Measurements from ENCODE around the gene MAPKBP1. TPM values are rescaled to one million over a fixed set of nuclear protein-coding genes. Genes with fewer than 3 reads are reported as not detected.

MAPKBP1 gene
- polyA plus RNA-seq, 1 donor from 2014 or later, result 30.3 TPM

DNA sequence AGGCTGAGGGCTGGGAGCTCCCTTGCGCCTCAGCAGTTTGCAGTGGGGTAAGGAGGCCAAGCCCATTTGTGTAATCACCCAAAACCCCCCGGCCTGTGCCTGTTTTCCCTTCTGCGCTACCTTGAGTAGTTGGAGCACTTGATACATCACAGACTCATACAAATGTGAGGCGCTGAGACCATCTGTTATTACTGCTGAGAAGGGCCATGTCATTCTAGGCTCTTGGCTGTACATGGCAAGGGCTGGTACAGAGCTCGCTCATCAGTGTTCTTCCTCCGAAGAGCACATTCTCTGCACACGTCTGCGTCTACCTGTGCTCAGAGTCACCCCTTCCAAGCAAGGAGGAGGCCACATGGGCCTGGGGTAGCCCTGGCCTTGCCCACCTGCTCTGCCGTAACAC lies 73.7 kb downstream of the MAPKBP1 start:
- H3K4me3 ChIP-seq (ENCODE audit: low read length), result no peak overlapping the region
- no peak overlapping the region for H3K9ac ChIP-seq (ENCODE audit: low read length)
- H3K9me2 ChIP-seq (ENCODE audit: insufficient read depth, low read length), result no peaks in the 10 kb centered on the region
- no peaks in the 10 kb centered on the region for H3K9me3 ChIP-seq (ENCODE audit: low read length)
- TF ChIP-seq RAD21 (conservative IDR thresholded peaks at IDR 0.05) (no peak), TAF1 (IDR thresholded peaks at IDR 0.05; ENCODE audit: low read depth) (no peak), MXI1 (conservative IDR thresholded peaks at IDR 0.05; ENCODE audit: poor library complexity, severe bottlenecking) (no peak), EZH2 (IDR thresholded peaks at IDR 0.05; ENCODE audit: borderline replicate concordance, insufficient read depth, low read length, poor library complexity, severe bottlenecking) (no peak), SMC3 (conservative IDR thresholded peaks at IDR 0.05; ENCODE audit: poor library complexity) (no peak), EP300 (conservative IDR thresholded peaks at IDR 0.05; ENCODE audit: poor library complexity, severe bottlenecking) (no peak)
- TF ChIP-seq, protein P1, sequence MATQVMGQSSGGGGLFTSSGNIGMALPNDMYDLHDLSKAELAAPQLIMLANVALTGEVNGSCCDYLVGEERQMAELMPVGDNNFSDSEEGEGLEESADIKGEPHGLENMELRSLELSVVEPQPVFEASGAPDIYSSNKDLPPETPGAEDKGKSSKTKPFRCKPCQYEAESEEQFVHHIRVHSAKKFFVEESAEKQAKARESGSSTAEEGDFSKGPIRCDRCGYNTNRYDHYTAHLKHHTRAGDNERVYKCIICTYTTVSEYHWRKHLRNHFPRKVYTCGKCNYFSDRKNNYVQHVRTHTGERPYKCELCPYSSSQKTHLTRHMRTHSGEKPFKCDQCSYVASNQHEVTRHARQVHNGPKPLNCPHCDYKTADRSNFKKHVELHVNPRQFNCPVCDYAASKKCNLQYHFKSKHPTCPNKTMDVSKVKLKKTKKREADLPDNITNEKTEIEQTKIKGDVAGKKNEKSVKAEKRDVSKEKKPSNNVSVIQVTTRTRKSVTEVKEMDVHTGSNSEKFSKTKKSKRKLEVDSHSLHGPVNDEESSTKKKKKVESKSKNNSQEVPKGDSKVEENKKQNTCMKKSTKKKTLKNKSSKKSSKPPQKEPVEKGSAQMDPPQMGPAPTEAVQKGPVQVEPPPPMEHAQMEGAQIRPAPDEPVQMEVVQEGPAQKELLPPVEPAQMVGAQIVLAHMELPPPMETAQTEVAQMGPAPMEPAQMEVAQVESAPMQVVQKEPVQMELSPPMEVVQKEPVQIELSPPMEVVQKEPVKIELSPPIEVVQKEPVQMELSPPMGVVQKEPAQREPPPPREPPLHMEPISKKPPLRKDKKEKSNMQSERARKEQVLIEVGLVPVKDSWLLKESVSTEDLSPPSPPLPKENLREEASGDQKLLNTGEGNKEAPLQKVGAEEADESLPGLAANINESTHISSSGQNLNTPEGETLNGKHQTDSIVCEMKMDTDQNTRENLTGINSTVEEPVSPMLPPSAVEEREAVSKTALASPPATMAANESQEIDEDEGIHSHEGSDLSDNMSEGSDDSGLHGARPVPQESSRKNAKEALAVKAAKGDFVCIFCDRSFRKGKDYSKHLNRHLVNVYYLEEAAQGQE (IDR thresholded peaks at IDR 0.05; ENCODE audit: borderline replicate concordance), result no peak
- TF ChIP-seq, protein P2, sequence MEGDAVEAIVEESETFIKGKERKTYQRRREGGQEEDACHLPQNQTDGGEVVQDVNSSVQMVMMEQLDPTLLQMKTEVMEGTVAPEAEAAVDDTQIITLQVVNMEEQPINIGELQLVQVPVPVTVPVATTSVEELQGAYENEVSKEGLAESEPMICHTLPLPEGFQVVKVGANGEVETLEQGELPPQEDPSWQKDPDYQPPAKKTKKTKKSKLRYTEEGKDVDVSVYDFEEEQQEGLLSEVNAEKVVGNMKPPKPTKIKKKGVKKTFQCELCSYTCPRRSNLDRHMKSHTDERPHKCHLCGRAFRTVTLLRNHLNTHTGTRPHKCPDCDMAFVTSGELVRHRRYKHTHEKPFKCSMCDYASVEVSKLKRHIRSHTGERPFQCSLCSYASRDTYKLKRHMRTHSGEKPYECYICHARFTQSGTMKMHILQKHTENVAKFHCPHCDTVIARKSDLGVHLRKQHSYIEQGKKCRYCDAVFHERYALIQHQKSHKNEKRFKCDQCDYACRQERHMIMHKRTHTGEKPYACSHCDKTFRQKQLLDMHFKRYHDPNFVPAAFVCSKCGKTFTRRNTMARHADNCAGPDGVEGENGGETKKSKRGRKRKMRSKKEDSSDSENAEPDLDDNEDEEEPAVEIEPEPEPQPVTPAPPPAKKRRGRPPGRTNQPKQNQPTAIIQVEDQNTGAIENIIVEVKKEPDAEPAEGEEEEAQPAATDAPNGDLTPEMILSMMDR (IDR thresholded peaks at IDR 0.05; ENCODE audit: poor library complexity, severe bottlenecking), result no peak
- no peaks in the 10 kb centered on the region for H4K20me1 ChIP-seq (ENCODE audit: insufficient read depth)
- H3K36me3 ChIP-seq (ENCODE audit: insufficient read depth, low read length), result no peaks in the 10 kb centered on the region
- H3F3A ChIP-seq (ENCODE audit: insufficient read depth, low read length, poor library complexity, severe bottlenecking), result no peaks in the 10 kb centered on the region
- H3K4me2 ChIP-seq (ENCODE audit: low read length), result no peak overlapping the region
- H3K27ac ChIP-seq (ENCODE audit: low read length), result no peak overlapping the region
- H3K27me3 ChIP-seq (ENCODE audit: insufficient read depth, low read depth, low read length), result no peaks in the 10 kb centered on the region
- no peak overlapping the region for H2AFZ ChIP-seq (ENCODE audit: low read depth, low read length)
- H3K79me2 ChIP-seq (replicated peaks; ENCODE audit: insufficient read depth, low read length), result no peaks in the 10 kb centered on the region

DNA sequence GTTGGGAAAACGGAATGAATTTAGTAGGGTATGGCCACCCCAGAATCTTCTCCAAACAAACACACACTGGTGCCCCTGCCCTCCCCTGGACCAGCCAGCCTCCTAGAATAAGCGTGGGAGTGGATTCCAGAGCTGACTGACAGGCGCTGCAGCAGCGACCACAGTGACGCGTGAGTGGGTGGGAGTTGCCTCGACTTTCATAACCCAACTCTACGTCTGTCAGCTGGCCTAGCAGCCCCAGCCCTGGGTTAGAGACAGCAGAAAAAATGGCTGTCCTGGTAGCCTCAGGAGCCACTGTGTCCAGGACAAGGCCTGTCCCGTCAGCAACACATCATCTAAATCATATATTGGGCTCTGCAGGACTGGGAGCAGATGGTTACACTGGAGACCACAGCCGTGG lies 74.3 kb downstream of the MAPKBP1 start:
- no peak overlapping the region for H3K9ac ChIP-seq (ENCODE audit: low read length)
- no peaks in the 10 kb centered on the region for H3F3A ChIP-seq (ENCODE audit: insufficient read depth, low read length, poor library complexity, severe bottlenecking)
- H3K9me2 ChIP-seq (ENCODE audit: insufficient read depth, low read length), result no peaks in the 10 kb centered on the region
- no peak overlapping the region for H2AFZ ChIP-seq (ENCODE audit: low read depth, low read length)
- no peaks in the 10 kb centered on the region for H3K9me3 ChIP-seq (ENCODE audit: low read length)
- H3K27ac ChIP-seq (ENCODE audit: low read length), result no peak overlapping the region
- no peaks in the 10 kb centered on the region for H3K36me3 ChIP-seq (ENCODE audit: insufficient read depth, low read length)
- H3K4me2 ChIP-seq (ENCODE audit: low read length), result no peak overlapping the region
- no peaks in the 10 kb centered on the region for H4K20me1 ChIP-seq (ENCODE audit: insufficient read depth)
- no peaks in the 10 kb centered on the region for H3K79me2 ChIP-seq (replicated peaks; ENCODE audit: insufficient read depth, low read length)
- TF ChIP-seq EZH2 (IDR thresholded peaks at IDR 0.05; ENCODE audit: borderline replicate concordance, insufficient read depth, low read length, poor library complexity, severe bottlenecking), result no peak
- no peak for TF ChIP-seq TAF1 (IDR thresholded peaks at IDR 0.05; ENCODE audit: low read depth)
- TF ChIP-seq EP300 (conservative IDR thresholded peaks at IDR 0.05; ENCODE audit: poor library complexity, severe bottlenecking), result no peak
- TF ChIP-seq MXI1 (conservative IDR thresholded peaks at IDR 0.05; ENCODE audit: poor library complexity, severe bottlenecking), result no peak
- no peak for TF ChIP-seq RAD21 (conservative IDR thresholded peaks at IDR 0.05)
- TF ChIP-seq, protein P1 (IDR thresholded peaks at IDR 0.05; ENCODE audit: borderline replicate concordance), result no peak
- no peak for TF ChIP-seq SMC3 (conservative IDR thresholded peaks at IDR 0.05; ENCODE audit: poor library complexity)
- TF ChIP-seq POLR2AphosphoS5 (IDR thresholded peaks at IDR 0.05), result no peak
- TF ChIP-seq, protein P2 (IDR thresholded peaks at IDR 0.05; ENCODE audit: poor library complexity, severe bottlenecking), result no peak
- H3K4me3 ChIP-seq (ENCODE audit: low read length), result no peak overlapping the region
- H3K27me3 ChIP-seq (ENCODE audit: insufficient read depth, low read depth, low read length), result no peaks in the 10 kb centered on the region

Measured in neural cell (in vitro differentiated cells).